Stimulated activated naive CD4-positive, alpha-beta T cell (primary cell): Measurements from ENCODE around the gene CIAO3.
"Not testable (repeated sequence)": the region's sequence is repeated elsewhere in the genome, so short reads cannot be mapped to it uniquely, and the experiment has no call there.

Experiments used
- DNase-seq, 6 experiments: peaks; one replicate each; lab custom pipeline; 2025; lab: John Stamatoyannopoulos, UW

Gene CIAO3

GRCh38 chr16:693364-693763, 47.4 kb downstream of the CIAO3 start:
- DNase-seq, result no peak

- DNase-seq, result no peak
Observed at GRCh38 chr16:692356-693108, 48.3 kb downstream of the CIAO3 start.

GRCh38 chr16:691242-691641, 49.6 kb downstream of the CIAO3 start:
- not testable (repeated sequence) for DNase-seq

- no peak for DNase-seq
Observed at GRCh38 chr16:689175-689897, 51.5 kb downstream of the CIAO3 start.

GRCh38 chr16:687499-687898, 53.3 kb downstream of the CIAO3 start:
- DNase-seq, result no peak

GRCh38 chr16:686459-687260, 54.1 kb downstream of the CIAO3 start:
- no peak for DNase-seq

GRCh38 chr16:685967-686366, 54.8 kb downstream of the CIAO3 start:
- no peak for DNase-seq

- DNase-seq, result no peak
Observed at GRCh38 chr16:684961-685696, 55.7 kb downstream of the CIAO3 start.

- peak; percentile 85 to 95 (median 89) for DNase-seq
Observed at GRCh38 chr16:684071-684794, 56.6 kb downstream of the CIAO3 start, which contains the start of gene JMJD8. TSS of gene JMJD8 (minus strand) at chr16:684334. CDS start at chr16:684319, 15 bp downstream.

- DNase-seq, result no peak
Observed at GRCh38 chr16:683396-684070, 57.3 kb downstream of the CIAO3 start.

GRCh38 chr16:682493-683395, 58.1 kb downstream of the CIAO3 start:
- no peak for DNase-seq

GRCh38 chr16:681746-682427, 58.9 kb downstream of the CIAO3 start:
- DNase-seq, result no peak

- no peak for DNase-seq
Observed at GRCh38 chr16:680967-681745, 59.6 kb downstream of the CIAO3 start.

GRCh38 chr16:680625-680945, 60.2 kb downstream of the CIAO3 start:
- no peak for DNase-seq

GRCh38 chr16:679814-680624, 60.8 kb downstream of the CIAO3 start, which contains the start of gene STUB1:
TSS of gene STUB1 (plus strand) at chr16:680410. CDS start at chr16:680526, 116 bp downstream.
- DNase-seq, result peak; percentile 75 to 96 (median 91)
